ENCODE data around the gene SPOP.

DNA sequence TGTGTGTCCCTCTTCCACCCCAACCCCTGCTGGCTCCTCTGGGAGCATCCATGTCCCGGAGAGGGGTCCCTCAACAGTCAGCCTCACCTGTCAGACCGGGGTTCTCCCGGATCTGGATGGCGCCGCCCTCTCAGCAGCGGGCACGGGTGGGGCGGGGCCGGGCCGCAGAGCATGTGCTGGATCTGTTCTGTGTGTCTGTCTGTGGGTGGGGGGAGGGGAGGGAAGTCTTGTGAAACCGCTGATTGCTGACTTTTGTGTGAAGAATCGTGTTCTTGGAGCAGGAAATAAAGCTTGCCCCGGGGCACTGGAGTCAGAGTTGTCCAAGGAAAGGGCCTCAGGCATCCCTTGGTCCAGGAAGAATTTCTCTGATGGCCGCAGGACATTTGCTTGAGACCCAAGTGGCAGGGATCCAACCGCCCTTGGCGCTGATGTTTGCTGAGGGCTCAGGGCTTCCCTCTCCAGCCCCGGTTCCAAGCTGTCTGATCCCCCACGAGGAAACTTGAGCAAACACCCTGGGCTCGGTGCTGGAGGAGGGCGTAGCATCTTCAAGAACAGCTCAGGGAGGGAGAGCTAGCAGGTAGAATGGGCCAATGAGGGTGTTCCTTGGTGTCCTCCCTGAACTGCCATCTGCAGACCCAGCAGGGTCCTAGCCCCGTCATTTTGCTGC lies 97.7 kb downstream of the SPOP start:
- TF ChIP-seq CTBP1 (IDR thresholded peaks at IDR 0.05; ENCODE audit: borderline replicate concordance), result no peak
- no peak for TF ChIP-seq LEF1 (IDR thresholded peaks at IDR 0.05; ENCODE audit: borderline replicate concordance)
- no peak for TF ChIP-seq FOXK2 (IDR thresholded peaks at IDR 0.05)
- TF ChIP-seq BHLHE40 (IDR thresholded peaks at IDR 0.05; ENCODE audit: borderline replicate concordance), result no peak
